Peyer's patch (tissue), 4 donors: Measurements from ENCODE around the gene SLC20A1. TPM values are rescaled to one million over a fixed set of nuclear protein-coding genes. Genes with fewer than 3 reads are reported as not detected.

ENCODE experiments used
- DNase-seq, 3 donors: peaks; one replicate each; pipeline ENCODE4 v3.0.0-alpha.2; 2017 to 2019
- H3K27ac ChIP-seq, 4 donors: fragments of 200-600 bp; sonication (generic); one replicate each; pipeline ENCODE4 v1.5.1; 2016 to 2019
- H3K27me3 ChIP-seq, 2 donors: fragments of 200-600 bp; sonication (generic); one replicate each; pipeline ENCODE4 v1.5.1; 2019
- H3K36me3 ChIP-seq, 3 donors: fragments of 200-600 bp; sonication (generic); one replicate each; pipeline ENCODE4 v1.5.1; 2016 to 2019
- H3K4me1 ChIP-seq, 4 donors: fragments of 200-600 bp; sonication (generic); one replicate each; pipeline ENCODE4 v1.5.1; 2016 to 2019
- H3K4me3 ChIP-seq, 4 donors: fragments of 200-600 bp; sonication (generic); 1 replicate in 3 of 4; 2 replicates in 1 of 4; pipeline ENCODE4 v1.5.1; 2016 to 2019; ENCODE audit warnings: mild to moderate bottlenecking in 1 of 4
- H3K9me3 ChIP-seq, 4 donors: fragments of 200-600 bp; sonication (generic); one replicate each; pipeline ENCODE4 v1.5.1; 2016 to 2019; ENCODE audit warnings: mild to moderate bottlenecking in 1 of 4
- POLR2A ChIP-seq, 2 donors: fragments of 450-650 bp; IDR thresholded peaks; one replicate each; pipeline ENCODE4 v1.5.1; 2017; ENCODE audit warnings: antibody characterized with exemption in 2 of 2, mild to moderate bottlenecking in 2 of 2, moderate library complexity in 2 of 2
- total RNA-seq, 4 donors: library from RNA; depleted of rRNA; stranded (reverse); fragments of >200 nt; gene quantifications; one replicate each; pipeline ENCODE4 v1.1.0, GENCODE V29; 2016
- TF ChIP-seq, protein P1 (sequence below), 6 experiments: fragments of 450-650 bp in 4 of 6; fragments of 200-600 bp in 2 of 6; sonication (generic) in 1 of 6; IDR thresholded peaks; one replicate each; pipeline ENCODE4 v1.5.1; 2017 to 2019; ENCODE audit warnings: antibody characterized with exemption in 6 of 6, mild to moderate bottlenecking in 3 of 6, moderate library complexity in 1 of 6

SLC20A1 gene
- total RNA-seq, 4 donors from 2014 or later, result 48.7 to 143 (median 122) TPM

DNA sequence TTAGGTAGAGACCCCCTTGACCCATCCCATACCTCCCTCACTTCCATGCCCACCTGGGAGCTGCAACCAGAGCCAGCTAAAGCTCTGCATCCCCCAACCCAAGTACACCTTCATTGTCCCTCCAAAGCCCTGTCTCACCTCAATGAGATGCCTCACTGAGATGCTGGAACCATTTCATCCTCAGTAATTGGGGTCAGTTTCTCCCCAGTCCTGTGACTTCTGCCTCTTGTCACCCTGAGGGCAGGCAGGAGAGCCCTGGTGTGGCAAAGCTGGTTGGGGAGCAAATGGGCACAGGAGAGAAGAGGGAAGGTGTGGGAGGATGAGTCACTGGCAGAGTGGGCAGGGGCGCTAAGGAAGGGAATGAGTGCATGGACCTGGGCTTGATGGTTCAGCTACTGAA, 47.2 kb downstream of the SLC20A1 start:
- TF ChIP-seq POLR2A (IDR thresholded peaks at IDR 0.05), result no peak
- TF ChIP-seq, protein P1, sequence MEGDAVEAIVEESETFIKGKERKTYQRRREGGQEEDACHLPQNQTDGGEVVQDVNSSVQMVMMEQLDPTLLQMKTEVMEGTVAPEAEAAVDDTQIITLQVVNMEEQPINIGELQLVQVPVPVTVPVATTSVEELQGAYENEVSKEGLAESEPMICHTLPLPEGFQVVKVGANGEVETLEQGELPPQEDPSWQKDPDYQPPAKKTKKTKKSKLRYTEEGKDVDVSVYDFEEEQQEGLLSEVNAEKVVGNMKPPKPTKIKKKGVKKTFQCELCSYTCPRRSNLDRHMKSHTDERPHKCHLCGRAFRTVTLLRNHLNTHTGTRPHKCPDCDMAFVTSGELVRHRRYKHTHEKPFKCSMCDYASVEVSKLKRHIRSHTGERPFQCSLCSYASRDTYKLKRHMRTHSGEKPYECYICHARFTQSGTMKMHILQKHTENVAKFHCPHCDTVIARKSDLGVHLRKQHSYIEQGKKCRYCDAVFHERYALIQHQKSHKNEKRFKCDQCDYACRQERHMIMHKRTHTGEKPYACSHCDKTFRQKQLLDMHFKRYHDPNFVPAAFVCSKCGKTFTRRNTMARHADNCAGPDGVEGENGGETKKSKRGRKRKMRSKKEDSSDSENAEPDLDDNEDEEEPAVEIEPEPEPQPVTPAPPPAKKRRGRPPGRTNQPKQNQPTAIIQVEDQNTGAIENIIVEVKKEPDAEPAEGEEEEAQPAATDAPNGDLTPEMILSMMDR (IDR thresholded peaks at IDR 0.05), result no peak
- Histone ChIP-seq H3K4me3 (no peak overlapping the region), H3K27ac (peak overlapping the region in 2 of 4 donors; percentile 40 to 73), H3K27me3 (no peaks in the 10 kb centered on the region), H3K4me1 (peaks cover 0 to 22% (median 3%) of the 10 kb centered on the region in 4 donors), H3K36me3 (no peaks in the 10 kb centered on the region), H3K9me3 (no peaks in the 10 kb centered on the region)
- peak in 1 of 3 donors; percentile 36 for DNase-seq

DNA sequence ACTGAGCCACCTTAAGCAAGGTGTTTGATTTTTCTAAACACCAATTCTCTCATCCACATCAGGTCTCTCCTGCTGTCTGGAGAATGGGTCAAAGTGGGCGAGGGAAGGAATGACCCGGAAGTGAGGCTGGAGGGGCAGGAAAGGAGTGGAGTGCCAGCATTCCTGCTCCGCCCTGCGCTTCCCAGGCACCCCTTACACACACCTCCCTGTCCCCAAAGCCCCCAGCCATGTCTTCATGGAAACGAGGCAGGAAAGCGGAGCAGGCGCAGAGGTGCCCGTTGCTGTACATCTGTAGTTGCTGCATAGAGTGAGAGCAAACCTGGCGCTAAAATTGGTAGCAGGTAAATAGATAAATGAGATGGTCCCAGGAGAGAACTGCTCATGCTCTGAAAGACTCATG, 47.9 kb downstream of the SLC20A1 start:
- peak in 1 of 3 donors; percentile 28 for DNase-seq
- H3K27ac ChIP-seq, result no peak overlapping the region
- H3K4me3 ChIP-seq, result no peak overlapping the region
- H3K36me3 ChIP-seq, result no peaks in the 10 kb centered on the region
- H3K27me3 ChIP-seq, result no peaks in the 10 kb centered on the region
- no peak for TF ChIP-seq POLR2A (IDR thresholded peaks at IDR 0.05)
- TF ChIP-seq, protein P1 (IDR thresholded peaks at IDR 0.05), result no peak
- no peaks in the 10 kb centered on the region for H3K9me3 ChIP-seq
- peaks cover 0 to 22% (median 3%) of the 10 kb centered on the region in 4 donors for H3K4me1 ChIP-seq

DNA sequence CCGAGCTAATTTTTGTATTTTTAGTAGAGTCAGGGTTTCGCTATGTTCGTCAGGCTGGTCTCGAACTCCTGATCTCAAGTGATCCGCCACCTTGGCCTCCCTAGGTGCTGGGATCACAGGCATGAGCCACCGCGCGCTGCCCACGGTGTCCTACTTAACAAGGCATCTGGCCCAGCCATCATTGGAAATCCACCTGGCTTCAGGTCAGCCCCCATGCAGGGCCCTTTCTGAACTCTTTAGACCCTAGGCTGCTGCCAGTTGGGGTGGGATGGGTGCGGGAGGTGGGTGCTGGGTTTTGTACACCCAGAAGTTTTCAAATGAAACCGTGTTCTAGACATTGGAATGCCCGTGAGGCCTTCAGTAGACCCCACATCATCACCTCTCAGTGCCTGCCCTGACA, 48.4 kb downstream of the SLC20A1 start:
- H3K27me3 ChIP-seq, result no peaks in the 10 kb centered on the region
- TF ChIP-seq, protein P1 (IDR thresholded peaks at IDR 0.05), result no peak
- no peak for TF ChIP-seq POLR2A (IDR thresholded peaks at IDR 0.05)
- no peak overlapping the region for H3K4me3 ChIP-seq
- no peaks in the 10 kb centered on the region for H3K36me3 ChIP-seq
- H3K9me3 ChIP-seq, result no peaks in the 10 kb centered on the region
- no peak overlapping the region for H3K27ac ChIP-seq
- peak in 1 of 3 donors; percentile 37 for DNase-seq
- H3K4me1 ChIP-seq, result peaks cover 0 to 22% (median 3%) of the 10 kb centered on the region in 4 donors

DNA sequence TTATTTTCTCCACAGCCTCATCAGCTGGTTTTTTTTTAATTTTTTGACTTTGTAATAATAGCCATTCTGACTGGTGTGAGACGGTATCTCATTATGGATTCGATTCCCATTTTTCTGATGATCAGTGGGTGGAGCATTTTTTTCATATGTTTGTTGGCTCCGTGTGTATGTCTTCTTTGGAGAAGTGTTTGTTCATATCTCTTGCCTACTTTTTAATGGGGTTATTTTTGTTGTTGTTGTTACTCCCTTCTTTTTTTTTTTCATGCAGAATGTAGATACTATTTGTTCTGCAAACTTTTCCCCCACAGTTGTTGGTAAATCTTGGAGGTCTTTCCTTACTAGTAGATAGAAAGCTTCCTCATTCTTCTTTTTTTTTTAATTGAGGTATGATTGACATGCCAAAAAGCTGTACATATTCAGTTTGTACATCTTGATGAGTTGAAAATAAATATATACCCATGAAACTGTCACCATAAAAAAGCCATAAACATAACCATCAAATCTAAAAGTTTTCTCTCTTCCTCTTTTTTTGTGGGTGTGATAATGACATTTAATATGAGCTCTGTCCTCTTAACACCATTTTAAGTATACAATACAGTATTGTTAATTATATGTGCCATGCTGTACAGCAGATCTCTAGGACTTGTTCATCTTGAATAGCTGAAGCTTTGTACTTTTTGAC, 53.2 kb downstream of the SLC20A1 start:
- H3K4me1 ChIP-seq, result no peaks in the 10 kb centered on the region
- no peak for DNase-seq
- no peak overlapping the region for H3K4me3 ChIP-seq
- H3K27me3 ChIP-seq, result no peaks in the 10 kb centered on the region
- H3K9me3 ChIP-seq, result no peaks in the 10 kb centered on the region
- no peaks in the 10 kb centered on the region for H3K36me3 ChIP-seq
- TF ChIP-seq, protein P1 (IDR thresholded peaks at IDR 0.05), result no peak
- TF ChIP-seq POLR2A (IDR thresholded peaks at IDR 0.05), result no peak
- no peak overlapping the region for H3K27ac ChIP-seq

DNA sequence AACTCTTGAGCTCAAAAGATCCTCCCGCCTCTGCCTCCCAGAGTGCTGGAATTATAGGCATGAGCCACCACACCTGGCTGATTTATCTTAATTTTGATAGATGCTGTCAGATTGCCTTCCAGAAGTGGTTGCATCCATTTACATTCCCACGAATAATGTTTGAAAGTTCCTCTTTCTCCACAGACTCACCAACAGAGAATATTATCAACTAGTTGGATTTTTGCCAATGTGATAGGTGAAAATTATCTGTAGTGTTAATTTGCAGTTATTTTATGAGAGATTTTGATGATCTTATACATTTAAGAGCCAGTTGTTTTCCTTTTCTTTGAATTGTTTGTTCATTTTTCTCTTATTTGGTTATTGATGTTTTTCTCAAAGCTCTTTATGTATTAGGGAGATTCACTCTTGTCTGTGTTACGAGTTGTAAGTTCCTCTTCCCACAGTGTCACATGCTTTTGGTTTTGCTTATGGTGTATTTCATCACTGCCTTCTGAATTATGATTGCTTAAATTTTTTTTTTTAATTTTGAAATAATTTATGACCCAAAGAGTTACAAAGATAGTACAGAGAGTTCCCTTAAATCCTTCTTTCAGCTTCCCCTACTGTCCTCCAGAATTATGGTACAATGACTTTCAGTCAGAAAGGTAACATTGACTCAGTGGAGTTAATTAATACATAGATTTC, 54.4 kb downstream of the SLC20A1 start:
- Histone ChIP-seq H3K9me3 (no peaks in the 10 kb centered on the region), H3K27ac (peak overlapping the region in 3 of 4 donors; percentile 36 to 53 (median 40)), H3K36me3 (no peaks in the 10 kb centered on the region), H3K4me3 (no peak overlapping the region), H3K27me3 (no peaks in the 10 kb centered on the region), H3K4me1 (no peaks in the 10 kb centered on the region)
- no peak for TF ChIP-seq POLR2A (IDR thresholded peaks at IDR 0.05)
- TF ChIP-seq, protein P1 (IDR thresholded peaks at IDR 0.05), result no peak
- no peak for DNase-seq
